Coronary artery (tissue), 2 donors: Measurements from ENCODE around the gene GOSR1.

Source experiments
- DNase-seq: peaks from one replicate; pipeline ENCODE4 v3.0.0-alpha.2; 2017; ENCODE audit warnings: low spot score
- H3K27ac ChIP-seq, 2 donors: fragments of 200-600 bp; sonication (generic); one replicate each; pipeline ENCODE4 v1.5.1; 2016 to 2019
- H3K4me3 ChIP-seq: fragments of 200-600 bp; sonication (generic); 2 replicates; pipeline ENCODE4 v1.5.1; 2016; ENCODE audit warnings: mild to moderate bottlenecking, moderate library complexity
- CTCF ChIP-seq: fragments of 200-600 bp; sonication (generic); IDR thresholded peaks from one replicate; pipeline ENCODE4 v1.5.1; 2019; ENCODE audit warnings: antibody characterized with exemption

GOSR1 gene

GRCh38 chr17:30475206-30475605, 2.0 kb upstream of the GOSR1 start:
- Histone ChIP-seq H3K4me3 (no peak overlapping the region), H3K27ac (no peak overlapping the region)
- DNase-seq, result no peak
- no peak for TF ChIP-seq CTCF

GRCh38 chr17:30476726-30477082, 504 bp upstream of the GOSR1 start:
- no peak for DNase-seq
- no peak for TF ChIP-seq CTCF
- H3K27ac ChIP-seq, result peak overlapping the region; percentile 85
- peak overlapping the region; percentile 79 for H3K4me3 ChIP-seq

- H3K4me3 ChIP-seq, result peak overlapping the region; percentile 79
- H3K27ac ChIP-seq, result peak overlapping the region; percentile 85
- TF ChIP-seq CTCF, result no peak
- DNase-seq, result no peak
Observed at GRCh38 chr17:30477774-30478115, 537 bp downstream of the GOSR1 start.

GRCh38 chr17:30482555-30482954, 5.3 kb downstream of the GOSR1 start:
- DNase-seq, result no peak
- Histone ChIP-seq H3K27ac (no peak overlapping the region), H3K4me3 (no peak overlapping the region)
- no peak for TF ChIP-seq CTCF

GRCh38 chr17:30483159-30483558, 6.0 kb downstream of the GOSR1 start:
- TF ChIP-seq CTCF, result no peak
- DNase-seq, result no peak
- H3K27ac ChIP-seq, result no peak overlapping the region
- no peak overlapping the region for H3K4me3 ChIP-seq

GRCh38 chr17:30493780-30494179, 16.6 kb downstream of the GOSR1 start:
- DNase-seq, result no peak

GRCh38 chr17:30495586-30495985, 18.4 kb downstream of the GOSR1 start:
- no peak for DNase-seq
- Histone ChIP-seq H3K4me3 (no peak overlapping the region), H3K27ac (no peak overlapping the region)
- TF ChIP-seq CTCF, result no peak

More at GRCh38 chr17:30493780-30494179, 16.6 kb downstream of the GOSR1 start:
- Histone ChIP-seq H3K4me3 (no peak overlapping the region), H3K27ac (no peak overlapping the region)
- TF ChIP-seq CTCF, result no peak
